HepG2 (cell line): ENCODE measurements around the gene RAD51D. TPM values are rescaled to one million over a fixed set of nuclear protein-coding genes. Genes with fewer than 3 reads are reported as not detected.
A peak's percentile ranks its signal among the peaks of the same experiment; 100 is the strongest.

ENCODE experiments used
- FOXK2 ChIP-seq: fragments of 450-650 bp; IDR thresholded peaks from 2 replicates; pipeline ENCODE4 v1.6.1; 2016
- FOXP1 ChIP-seq, 2 experiments: fragments of 450-650 bp in 1 of 2; IDR thresholded peaks; 2 replicates each; pipeline ENCODE4 v1.6.1; 2017 to 2018; ENCODE audit warnings: antibody characterized with exemption in 1 of 2
- GATAD2A ChIP-seq: IDR thresholded peaks from 2 replicates; pipeline ENCODE4 v1.6.1; 2016
- IKZF1 ChIP-seq: fragments of 450-650 bp; IDR thresholded peaks from 2 replicates; pipeline ENCODE4 v1.7.1; 2016
- MED8 ChIP-seq: sonication (generic); formaldehyde crosslinking; IDR thresholded peaks from 2 replicates; pipeline ENCODE4 v1.8.1; 2023; ENCODE audit warnings: mild to moderate bottlenecking, missing genetic modification reagents; ENCODE audit not compliant: insufficient replicate concordance
- TMF1 ChIP-seq: sonication (generic); formaldehyde crosslinking; IDR thresholded peaks from 2 replicates; pipeline ENCODE4 v1.8.1; 2022; ENCODE audit warnings: low read depth, missing genetic modification reagents
- ZBTB43 ChIP-seq: sonication (generic); formaldehyde crosslinking; conservative IDR thresholded peaks from 2 replicates; pipeline ENCODE4 v1.4.0; 2020; ENCODE audit warnings: missing genetic modification reagents
- ZBTB7B ChIP-seq: sonication (generic); formaldehyde crosslinking; IDR thresholded peaks from 2 replicates; pipeline ENCODE4 v1.4.0; 2020; ENCODE audit warnings: missing genetic modification reagents
- ZNF138 ChIP-seq: sonication (generic); formaldehyde crosslinking; IDR thresholded peaks from 2 replicates; pipeline ENCODE4 v1.5.0; 2020; ENCODE audit warnings: mild to moderate bottlenecking, low read depth, missing genetic modification reagents
- ZNF225 ChIP-seq: sonication (generic); formaldehyde crosslinking; IDR thresholded peaks from 2 replicates; pipeline ENCODE4 v1.4.0; 2020; ENCODE audit warnings: mild to moderate bottlenecking, missing genetic modification reagents
- ZNF292 ChIP-seq: sonication (generic); formaldehyde crosslinking; IDR thresholded peaks from 2 replicates; pipeline ENCODE4 v1.8.1; 2022; ENCODE audit warnings: mild to moderate bottlenecking, low read depth, missing genetic modification reagents, borderline replicate concordance
- ZNF510 ChIP-seq: sonication (generic); formaldehyde crosslinking; IDR thresholded peaks from 2 replicates; pipeline ENCODE4 v1.4.0; 2020; ENCODE audit warnings: low read depth, mild to moderate bottlenecking, missing genetic modification reagents
- ZNF607 ChIP-seq: sonication (generic); formaldehyde crosslinking; IDR thresholded peaks from 2 replicates; pipeline ENCODE4 v1.5.1; 2020; ENCODE audit warnings: missing genetic modification reagents, mild to moderate bottlenecking, borderline replicate concordance
- ZNF652 ChIP-seq: IDR thresholded peaks from 2 replicates; pipeline ENCODE4 v1.6.1; 2016; ENCODE audit warnings: low read depth, borderline replicate concordance
- ZNF710 ChIP-seq: sonication (generic); formaldehyde crosslinking; IDR thresholded peaks from 2 replicates; pipeline ENCODE4 v1.5.0; 2020; ENCODE audit warnings: mild to moderate bottlenecking, missing genetic modification reagents, borderline replicate concordance
- ZNF782 ChIP-seq: sonication (generic); formaldehyde crosslinking; IDR thresholded peaks from 2 replicates; pipeline ENCODE4 v1.4.0; 2020; ENCODE audit warnings: missing genetic modification reagents, mild to moderate bottlenecking, borderline replicate concordance
- ZNF792 ChIP-seq: IDR thresholded peaks from 2 replicates; pipeline ENCODE4 v1.6.1; 2016
- ZSCAN20 ChIP-seq: sonication (generic); formaldehyde crosslinking; IDR thresholded peaks from 2 replicates; pipeline ENCODE4 v1.4.0; 2020; ENCODE audit warnings: missing genetic modification reagents, mild to moderate bottlenecking, borderline replicate concordance
- polyA plus RNA-seq, 8 experiments: library from polyadenylated mRNA; depleted of rRNA in 3 of 8; stranded (reverse) in 7 of 8; unstranded in 1 of 8; fragments of >200 nt; fragmentation: Illumina TruSeq in 4 of 8; extraction: Trizol in 4 of 8; gene quantifications; 2 replicates each; pipeline versions ENCODE4 v1.2.1 to v1.2.3, GENCODE V29; 2011 to 2016; ENCODE audit warnings: low read depth in 4 of 8, missing spikeins in 1 of 8, mixed read lengths in 1 of 8; ENCODE audit not compliant: insufficient read depth in 1 of 8
- total RNA-seq, 5 experiments: library from RNA; depleted of rRNA; stranded (reverse); fragments of >200 nt; fragmentation: Illumina TruSeq; extraction: Trizol; gene quantifications; 2 replicates each; pipeline ENCODE4 v1.2.3, GENCODE V29; 2016; ENCODE audit warnings: low read depth in 1 of 5
- TF ChIP-seq, protein P1 (sequence below): IDR thresholded peaks from 2 replicates; pipeline ENCODE4 v1.6.1; 2012; ENCODE audit warnings: inconsistent platforms
- TF ChIP-seq, protein P2 (sequence below): IDR thresholded peaks from 2 replicates; pipeline ENCODE4 v1.6.1; 2016
- TF ChIP-seq, protein P3 (sequence below): sonication (generic); formaldehyde crosslinking; IDR thresholded peaks from 2 replicates; pipeline ENCODE4 v1.4.0; 2020; ENCODE audit warnings: missing genetic modification reagents, borderline replicate concordance
- TF ChIP-seq, protein P4 (sequence below): sonication (generic); formaldehyde crosslinking; IDR thresholded peaks from 2 replicates; pipeline ENCODE4 v1.4.0; 2020; ENCODE audit warnings: missing genetic modification reagents

The RAD51D gene
- total and polyA plus RNA-seq, 2 of the 13 experiments (the other 11 are each of a cell fraction or from before 2014, with no cell fraction given): 6.7 to 13.1 TPM

GRCh38 chr17:35063514-35064223 is 56.0 kb downstream of the RAD51D start, which contains the start of gene RFFL (continued):
- TF ChIP-seq ZNF710 (CRISPR knock-in tag) (peak; percentile 92), ZNF652 (CRISPR knock-in tag) (no peak), ZNF607 (CRISPR knock-in tag) (no peak), TMF1 (no peak), IKZF1 (no peak), MED8 (CRISPR knock-in tag) (peak; percentile 38), GATAD2A (CRISPR knock-in tag) (peak; percentile 92), FOXK2 (peak; percentile 55; the same call in 1 of the 2 replicates), ZNF225 (CRISPR knock-in tag) (no peak), ZNF292 (peak; percentile 80; the same call in 1 of the 2 replicates), ZNF792 (CRISPR knock-in tag) (peak; percentile 53; the same call in 1 of the 2 replicates), ZSCAN20 (CRISPR knock-in tag) (no peak), ZBTB43 (CRISPR knock-in tag) (peak; percentile 78), ZNF138 (CRISPR knock-in tag) (no peak), FOXP1 (IDR thresholded peaks at IDR 0.05) (peak; percentile 80), FOXP1 (CRISPR knock-in tag; IDR thresholded peaks at IDR 0.05) (peak; percentile 95), ZBTB7B (CRISPR knock-in tag) (no peak), ZNF510 (CRISPR knock-in tag) (0 out of 2 replicates have a peak, but pooled peaks have one; percentile 69), ZNF782 (peak; percentile 54; the same call in 1 of the 2 replicates)
- TF ChIP-seq, protein P1, sequence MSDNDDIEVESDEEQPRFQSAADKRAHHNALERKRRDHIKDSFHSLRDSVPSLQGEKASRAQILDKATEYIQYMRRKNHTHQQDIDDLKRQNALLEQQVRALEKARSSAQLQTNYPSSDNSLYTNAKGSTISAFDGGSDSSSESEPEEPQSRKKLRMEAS: peak; percentile 69
- TF ChIP-seq, protein P2, sequence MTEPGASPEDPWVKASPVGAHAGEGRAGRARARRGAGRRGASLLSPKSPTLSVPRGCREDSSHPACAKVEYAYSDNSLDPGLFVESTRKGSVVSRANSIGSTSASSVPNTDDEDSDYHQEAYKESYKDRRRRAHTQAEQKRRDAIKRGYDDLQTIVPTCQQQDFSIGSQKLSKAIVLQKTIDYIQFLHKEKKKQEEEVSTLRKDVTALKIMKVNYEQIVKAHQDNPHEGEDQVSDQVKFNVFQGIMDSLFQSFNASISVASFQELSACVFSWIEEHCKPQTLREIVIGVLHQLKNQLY (CRISPR knock-in tag): peak; percentile 44; the same call in 1 of the 2 replicates
- TF ChIP-seq, protein P3, sequence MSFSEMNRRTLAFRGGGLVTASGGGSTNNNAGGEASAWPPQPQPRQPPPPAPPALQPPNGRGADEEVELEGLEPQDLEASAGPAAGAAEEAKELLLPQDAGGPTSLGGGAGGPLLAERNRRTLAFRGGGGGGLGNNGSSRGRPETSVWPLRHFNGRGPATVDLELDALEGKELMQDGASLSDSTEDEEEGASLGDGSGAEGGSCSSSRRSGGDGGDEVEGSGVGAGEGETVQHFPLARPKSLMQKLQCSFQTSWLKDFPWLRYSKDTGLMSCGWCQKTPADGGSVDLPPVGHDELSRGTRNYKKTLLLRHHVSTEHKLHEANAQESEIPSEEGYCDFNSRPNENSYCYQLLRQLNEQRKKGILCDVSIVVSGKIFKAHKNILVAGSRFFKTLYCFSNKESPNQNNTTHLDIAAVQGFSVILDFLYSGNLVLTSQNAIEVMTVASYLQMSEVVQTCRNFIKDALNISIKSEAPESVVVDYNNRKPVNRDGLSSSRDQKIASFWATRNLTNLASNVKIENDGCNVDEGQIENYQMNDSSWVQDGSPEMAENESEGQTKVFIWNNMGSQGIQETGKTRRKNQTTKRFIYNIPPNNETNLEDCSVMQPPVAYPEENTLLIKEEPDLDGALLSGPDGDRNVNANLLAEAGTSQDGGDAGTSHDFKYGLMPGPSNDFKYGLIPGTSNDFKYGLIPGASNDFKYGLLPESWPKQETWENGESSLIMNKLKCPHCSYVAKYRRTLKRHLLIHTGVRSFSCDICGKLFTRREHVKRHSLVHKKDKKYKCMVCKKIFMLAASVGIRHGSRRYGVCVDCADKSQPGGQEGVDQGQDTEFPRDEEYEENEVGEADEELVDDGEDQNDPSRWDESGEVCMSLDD: peak; percentile 34; the same call in 1 of the 2 replicates
- TF ChIP-seq, protein P4, sequence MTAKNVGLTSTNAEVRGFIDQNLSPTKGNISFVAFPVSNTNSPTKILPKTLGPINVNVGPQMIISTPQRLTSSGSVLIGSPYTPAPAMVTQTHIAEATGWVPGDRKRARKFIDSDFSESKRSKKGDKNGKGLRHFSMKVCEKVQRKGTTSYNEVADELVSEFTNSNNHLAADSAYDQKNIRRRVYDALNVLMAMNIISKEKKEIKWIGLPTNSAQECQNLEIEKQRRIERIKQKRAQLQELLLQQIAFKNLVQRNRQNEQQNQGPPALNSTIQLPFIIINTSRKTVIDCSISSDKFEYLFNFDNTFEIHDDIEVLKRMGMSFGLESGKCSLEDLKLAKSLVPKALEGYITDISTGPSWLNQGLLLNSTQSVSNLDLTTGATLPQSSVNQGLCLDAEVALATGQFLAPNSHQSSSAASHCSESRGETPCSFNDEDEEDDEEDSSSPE (CRISPR knock-in tag): no peak; the same call in 1 of the 2 replicates
